ENCODE data around the gene SERTAD2.

The SERTAD2 gene, protein sequence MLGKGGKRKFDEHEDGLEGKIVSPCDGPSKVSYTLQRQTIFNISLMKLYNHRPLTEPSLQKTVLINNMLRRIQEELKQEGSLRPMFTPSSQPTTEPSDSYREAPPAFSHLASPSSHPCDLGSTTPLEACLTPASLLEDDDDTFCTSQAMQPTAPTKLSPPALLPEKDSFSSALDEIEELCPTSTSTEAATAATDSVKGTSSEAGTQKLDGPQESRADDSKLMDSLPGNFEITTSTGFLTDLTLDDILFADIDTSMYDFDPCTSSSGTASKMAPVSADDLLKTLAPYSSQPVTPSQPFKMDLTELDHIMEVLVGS

DNA sequence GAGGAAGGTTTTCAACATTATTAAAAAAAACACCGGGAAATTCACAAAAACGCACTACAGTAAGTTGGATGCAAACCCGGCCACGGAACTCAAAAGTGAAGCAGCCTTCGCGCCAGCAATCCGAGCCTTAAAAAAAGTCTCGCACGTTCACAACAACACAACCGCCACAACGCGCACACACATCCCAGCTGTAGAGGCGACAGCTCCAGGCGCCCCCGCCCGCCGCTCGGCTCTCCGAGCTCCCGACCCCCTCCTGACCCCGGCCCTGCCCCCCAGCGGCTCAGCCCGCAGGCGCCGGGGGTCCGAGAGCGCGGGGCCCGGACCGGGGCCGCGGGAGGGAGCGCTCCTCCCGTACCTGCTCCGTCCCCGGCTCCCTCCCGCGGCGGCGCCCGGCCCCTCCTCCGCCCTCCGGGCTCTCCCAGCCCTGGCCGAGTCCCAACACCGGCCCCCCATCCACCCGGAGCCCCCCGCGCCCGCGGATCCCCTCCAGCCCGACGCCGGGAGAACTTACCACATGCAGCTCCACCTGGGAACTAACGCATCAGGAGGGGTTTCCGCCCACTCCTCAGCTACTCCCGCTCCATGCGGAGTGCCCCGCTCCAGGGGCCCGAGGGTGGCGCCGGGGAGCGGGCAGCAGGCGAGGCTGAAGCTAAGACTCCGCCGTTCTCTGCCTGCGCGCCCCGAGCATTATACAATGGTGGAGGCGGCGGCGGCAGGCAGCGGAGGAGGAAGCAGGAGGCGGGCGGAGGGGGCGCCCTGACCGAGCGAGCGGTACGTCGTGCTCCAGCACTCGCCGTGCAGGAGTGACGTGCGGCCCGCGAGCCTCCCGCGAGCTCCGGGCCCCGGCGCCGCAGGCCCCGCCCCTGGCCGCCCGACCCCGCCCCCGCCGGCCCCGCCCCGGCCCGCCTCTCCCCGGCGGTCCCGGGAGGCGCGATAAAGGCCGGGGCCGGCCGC lies at the start of gene SERTAD2:
Gene SERTAD2, minus strand, starts transcription at position 805 of the 954 bp plus-strand sequence. CDS start 17,042 bp downstream, outside the sequence.
- peak; percentile 57 to 77 for DNase-seq

DNA sequence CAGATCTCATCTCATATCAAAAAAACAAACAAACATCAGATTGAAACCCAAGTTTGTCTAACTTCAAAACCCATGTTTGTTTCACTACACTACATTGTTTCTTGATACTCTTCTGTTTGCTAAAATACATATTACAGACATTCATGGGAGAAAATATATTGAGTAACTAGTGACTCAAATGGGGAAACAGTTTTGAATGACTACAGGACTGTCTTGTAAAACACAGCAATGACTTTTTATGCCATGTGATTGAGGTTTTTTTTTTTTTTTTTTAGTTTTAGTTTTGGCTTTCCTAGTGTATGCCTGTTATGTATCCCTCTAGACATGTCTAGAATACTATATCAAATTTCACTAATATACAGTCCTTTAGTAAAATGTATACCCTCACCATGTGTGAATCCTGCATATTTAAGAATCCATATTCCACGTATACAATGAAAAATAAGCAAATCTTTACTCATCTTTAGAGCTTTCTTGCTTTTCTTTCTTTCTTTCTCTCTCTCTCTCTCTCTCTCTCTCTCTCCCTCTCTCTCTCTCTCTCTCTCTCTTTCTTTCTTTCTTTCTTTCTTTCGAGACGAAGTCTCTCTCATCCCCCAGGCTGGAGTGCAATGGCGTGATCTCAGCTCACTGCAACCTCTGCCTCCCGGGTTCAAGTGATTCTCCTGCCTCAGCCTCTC lies 46.6 kb upstream of the SERTAD2 start:
- DNase-seq: no peak

DNA sequence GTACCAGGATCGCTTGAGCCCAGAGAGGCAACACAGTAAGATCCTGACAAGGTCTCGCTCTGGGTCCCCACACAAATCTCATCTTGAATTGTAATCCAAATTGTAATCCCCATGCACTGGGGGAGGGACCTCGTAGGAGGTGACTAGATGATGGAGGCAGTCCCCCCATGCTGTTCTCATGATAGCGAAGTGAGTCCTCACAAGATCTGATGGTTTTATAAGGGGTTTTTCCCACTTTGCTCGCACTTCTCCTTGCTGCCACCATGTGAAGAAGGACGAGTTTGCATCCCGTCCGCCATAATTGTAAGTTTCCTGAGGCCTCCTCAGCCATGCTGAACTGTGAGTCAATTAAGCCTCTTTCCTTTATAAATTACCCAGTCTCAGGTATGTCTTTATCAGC lies 46.0 kb upstream of the SERTAD2 start:
- no peak for DNase-seq

DNA sequence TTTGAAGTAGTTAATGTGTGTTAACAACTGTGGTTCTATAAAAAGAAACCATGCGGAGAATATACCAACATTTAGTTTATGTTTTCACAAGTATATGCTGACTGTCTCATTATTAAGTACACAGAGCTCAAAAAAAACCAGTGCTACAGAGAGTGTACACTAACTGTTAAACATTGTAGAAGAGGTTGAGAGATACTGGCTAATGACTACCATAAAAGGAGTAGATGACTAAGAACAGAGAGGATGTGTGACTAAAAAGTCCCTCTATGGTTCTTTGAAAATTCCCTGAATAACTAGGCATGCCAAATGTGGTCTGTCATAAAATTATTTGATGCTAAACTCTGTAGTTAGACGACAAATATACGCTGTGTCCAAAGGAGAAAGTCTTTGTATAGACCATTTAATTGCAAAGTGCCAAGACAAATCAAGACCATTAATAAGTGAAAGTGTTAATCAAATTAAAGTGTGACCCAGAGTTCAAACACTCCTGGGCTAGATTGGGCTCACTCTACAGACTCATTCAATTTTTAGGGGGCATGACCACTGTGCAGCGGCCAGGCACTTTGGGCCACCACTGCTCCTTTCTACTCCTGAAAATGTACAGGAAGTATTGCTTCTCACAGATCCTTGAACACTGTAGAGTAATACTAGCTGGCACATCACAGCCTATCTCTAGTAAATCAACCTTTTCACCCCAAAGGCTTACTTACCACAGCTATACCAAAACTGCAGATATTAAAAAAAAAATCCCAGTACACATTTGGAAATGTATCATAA lies 45.1 kb upstream of the SERTAD2 start:
- DNase-seq: no peak

DNA sequence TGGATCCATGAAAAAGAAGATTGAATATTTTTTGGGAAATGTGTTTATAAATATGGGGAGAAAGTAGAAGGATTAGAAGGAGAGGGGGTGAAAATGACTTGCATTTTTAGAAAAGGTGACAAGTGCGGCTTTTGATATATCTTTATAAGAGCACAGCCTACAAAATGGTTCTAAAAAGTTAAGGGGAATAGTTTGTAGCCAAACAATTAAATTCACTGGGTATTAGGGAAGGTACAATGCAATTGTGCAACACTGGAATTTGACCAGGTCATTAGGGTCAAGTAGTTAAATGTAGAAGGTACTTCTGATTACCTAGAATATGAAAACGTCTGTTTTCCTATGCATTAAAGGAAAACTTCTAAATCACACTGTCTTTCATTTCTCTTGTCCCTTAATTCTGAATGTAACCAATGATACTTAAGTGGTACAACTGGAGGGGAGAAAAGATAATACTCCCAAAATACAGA lies 44.5 kb upstream of the SERTAD2 start:
- no peak for DNase-seq

DNA sequence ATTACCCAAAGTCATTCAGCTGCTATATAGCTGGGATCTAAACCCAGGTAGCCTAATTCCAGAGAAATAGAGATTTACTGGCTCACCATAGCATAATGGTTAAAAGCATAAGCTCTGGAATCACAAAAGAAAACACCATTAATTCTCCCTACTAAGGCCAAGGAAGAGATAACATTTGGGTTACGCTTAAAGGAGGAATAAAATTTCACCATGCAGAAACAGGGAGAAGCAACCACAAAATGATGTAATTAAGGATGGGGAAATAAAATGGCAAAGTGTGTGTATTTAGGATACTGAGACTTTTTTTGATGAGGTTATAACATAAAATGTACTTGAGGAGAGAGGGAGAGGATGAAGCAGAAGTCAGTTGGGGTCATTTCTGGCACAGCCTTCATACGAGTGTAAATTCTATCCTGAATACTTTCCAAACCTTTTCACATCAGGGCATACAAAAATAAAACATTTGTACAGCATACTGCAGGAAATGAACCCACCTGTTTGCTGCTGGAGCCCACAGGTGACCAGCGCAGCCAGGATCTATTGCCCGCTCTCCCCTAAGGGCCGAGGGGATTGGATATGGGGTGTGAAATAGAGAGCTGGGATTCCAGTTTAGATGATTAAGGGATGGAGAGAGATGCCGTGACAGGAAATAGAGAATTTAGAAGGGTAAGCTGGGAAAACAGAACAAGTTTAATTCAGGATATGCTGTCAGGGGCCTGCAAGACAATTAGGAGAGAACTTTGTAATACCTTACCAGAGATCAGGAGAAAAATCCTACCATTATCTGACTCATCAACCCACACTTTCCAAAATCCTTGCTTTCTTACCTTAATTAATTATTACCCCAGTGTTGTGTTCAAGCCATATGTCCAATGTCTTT lies 43.8 kb upstream of the SERTAD2 start:
- no peak for DNase-seq

DNA sequence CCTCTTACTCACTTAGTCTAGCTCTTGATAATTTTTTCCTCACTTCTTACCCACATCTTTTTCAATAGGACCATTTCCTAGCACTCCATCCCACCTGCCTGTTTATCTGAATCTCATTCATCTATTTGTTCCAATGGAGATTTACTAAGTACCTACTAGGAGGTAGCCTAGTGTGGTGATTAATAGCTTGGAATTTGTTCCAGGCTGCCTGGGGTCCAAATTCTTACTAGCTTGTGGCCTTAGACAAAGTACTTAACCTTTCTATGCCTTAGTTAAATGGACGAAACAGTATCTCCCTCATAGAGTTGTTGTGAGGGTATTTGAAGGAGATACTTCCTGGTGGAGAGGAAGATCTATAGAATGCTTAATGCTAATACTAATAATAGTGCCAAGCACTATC lies 42.9 kb upstream of the SERTAD2 start:
- DNase-seq: no peak

DNA sequence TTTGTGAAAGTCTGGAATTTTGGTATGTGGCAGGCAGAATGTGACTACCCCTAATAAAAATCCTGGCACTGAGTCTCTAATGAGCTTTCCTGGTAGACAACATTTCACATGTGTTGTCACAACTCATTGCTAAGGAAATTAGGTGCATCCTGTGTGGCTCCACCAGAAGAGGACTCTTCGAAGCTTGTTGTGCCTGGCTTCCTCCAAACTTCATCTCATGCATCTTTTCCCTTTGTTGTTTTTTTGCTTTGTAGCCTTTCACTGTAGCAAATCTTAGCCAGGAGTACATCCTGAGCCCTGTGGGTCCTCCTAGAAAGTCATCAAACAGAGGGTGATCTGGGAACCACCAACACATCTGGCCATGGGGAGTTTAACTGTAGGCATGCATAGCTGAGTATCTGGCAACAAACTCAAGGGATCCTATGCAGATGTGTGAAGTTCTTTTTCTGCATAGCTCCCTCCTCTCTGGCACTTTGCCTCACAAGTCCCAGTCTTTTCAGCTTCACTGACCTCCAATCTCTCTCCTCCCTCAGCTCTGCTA lies 42.1 kb upstream of the SERTAD2 start:
- DNase-seq: no peak

DNA sequence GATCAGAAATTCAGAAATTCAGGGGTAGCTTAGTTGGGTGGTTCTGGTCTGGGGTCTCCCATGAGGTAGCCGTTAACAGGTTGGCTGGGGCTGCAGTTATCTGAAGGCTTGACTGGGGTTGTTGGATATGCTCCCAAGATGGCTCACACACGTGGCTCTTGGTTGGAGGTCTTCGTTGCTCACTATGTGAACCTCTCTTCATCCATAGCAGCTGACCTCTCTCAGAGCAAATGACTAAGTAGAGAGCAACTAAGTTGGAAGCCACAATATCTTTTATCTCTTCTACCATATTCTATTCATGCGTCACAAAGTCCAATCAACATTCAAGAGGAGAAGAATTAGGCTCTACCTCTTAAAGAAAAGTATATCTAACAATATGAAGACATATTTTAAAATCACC lies 38.7 kb upstream of the SERTAD2 start:
- DNase-seq: no peak

DNA sequence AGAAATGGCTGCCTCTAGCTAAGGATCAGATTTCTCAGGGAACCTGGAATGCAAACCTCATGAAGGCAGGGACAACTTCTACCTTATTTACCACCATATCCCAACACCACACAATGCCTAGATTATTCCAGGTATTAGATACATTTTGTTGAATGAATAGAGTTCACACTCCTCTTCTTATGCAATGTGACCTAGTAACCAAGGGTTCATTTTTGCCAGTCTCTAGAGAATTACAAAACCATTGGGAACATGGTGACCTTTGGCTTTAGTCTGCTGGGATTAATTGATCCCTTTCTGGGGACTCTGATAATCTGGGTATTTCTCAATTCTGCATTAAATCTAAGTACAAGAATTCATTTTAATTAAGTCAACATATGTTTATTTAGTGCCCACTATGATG lies 35.2 kb upstream of the SERTAD2 start:
- no peak for DNase-seq

DNA sequence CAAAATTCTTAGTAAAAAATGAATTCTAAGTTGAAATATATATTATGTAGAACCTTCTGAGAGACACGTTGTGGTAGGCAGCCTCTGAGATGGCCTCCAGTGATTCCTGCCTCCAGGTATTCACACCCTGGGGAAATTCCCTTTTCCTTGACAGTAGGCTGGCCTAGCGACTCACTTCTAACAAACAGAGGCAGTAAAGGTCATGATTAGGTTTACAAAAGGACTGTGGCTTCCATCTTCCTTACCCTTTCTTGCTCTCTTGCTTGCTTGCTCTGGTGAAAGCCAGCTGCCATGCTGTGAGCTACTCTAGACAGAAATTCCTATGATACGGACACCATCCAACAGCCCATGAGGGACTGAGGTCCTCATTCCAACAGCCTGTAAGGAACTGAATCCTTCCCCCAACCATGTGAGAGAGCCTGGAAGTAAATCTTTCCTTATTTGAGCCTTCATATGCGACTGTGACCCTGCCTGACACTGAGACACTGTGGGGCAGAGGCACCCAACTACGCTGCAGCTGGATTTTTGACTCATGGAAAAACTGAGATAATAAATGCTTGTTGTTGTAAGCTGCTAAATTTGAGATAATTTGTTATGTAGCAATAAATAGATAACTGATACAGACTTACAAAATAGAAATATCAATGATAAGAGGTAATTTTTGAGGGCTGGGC lies 32.7 kb upstream of the SERTAD2 start:
- DNase-seq: no peak

DNA sequence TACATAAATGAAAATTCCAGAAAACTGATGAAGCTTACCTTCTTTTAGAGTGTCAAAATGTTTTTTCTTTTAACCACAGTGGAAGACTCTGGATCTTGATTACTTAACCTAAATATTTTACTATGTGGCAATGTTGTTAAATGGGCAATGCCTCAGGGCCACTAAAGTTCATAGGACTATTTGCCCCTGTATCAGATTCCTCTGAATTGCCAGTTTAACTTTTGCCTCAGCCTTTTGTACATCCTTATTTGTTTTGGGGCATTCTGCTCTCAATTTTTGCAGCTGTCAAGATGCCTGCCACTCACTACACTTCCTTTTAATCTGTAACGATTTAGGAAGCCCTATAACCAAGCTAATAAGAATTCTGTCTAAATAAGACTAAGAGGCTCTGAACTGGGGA lies 31.7 kb upstream of the SERTAD2 start:
- no peak for DNase-seq

DNA sequence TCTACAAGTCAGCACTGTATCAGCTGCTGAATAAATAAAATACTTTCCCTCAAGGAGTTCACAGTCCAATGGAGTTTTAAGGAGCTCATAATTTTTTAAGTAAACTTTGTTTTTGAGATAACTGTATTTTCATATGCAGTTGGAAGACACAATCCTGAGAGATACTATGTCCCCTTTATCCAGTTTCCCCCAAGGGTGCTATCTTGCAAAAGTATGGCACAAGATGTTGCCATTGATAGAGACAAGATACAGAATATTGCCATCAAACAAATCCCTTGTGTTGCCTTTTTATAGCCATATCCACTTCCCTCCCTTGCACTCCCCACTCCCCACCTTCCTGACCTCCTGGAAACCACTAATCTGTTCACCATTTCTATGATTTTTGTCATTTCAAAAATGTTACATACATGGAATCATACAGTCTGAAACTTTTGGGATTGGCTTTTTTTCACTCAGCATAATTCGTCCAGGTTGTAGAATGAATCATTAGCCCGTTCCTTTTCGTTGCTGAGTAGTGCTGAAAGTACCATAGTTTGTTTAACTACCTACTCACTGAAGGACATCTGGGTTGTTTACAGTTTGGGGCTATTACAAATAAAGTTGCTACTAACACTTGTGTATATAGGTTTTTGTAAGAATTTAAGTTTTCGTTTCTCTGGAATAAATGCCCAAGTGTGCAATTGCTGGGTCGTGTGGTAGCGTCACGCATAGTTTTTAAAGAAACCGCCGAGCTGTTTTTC lies 30.2 kb upstream of the SERTAD2 start:
- DNase-seq: no peak

DNA sequence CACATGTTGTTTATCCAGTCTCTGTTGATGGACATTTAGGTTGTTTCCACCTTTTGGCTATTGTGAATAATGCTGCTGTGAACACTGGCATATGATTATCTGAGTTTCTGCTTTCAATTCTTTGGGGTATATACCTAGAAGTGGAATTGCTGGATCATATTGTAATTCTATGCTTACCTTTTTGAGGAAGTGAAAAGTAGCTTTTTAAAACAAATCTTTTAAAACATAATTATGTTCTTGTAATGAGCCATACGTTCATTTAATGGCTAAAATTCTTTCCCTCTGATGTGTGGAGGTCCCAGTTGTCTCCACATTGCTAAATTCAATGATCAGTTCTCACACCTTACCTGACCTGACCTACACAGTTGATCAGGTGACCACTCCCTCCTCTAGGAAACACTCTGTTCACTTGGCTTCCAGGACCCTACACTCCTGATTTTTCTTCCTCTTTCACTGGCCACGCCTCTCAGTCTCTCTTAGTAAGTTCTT lies 27.8 kb upstream of the SERTAD2 start:
- no peak for DNase-seq

DNA sequence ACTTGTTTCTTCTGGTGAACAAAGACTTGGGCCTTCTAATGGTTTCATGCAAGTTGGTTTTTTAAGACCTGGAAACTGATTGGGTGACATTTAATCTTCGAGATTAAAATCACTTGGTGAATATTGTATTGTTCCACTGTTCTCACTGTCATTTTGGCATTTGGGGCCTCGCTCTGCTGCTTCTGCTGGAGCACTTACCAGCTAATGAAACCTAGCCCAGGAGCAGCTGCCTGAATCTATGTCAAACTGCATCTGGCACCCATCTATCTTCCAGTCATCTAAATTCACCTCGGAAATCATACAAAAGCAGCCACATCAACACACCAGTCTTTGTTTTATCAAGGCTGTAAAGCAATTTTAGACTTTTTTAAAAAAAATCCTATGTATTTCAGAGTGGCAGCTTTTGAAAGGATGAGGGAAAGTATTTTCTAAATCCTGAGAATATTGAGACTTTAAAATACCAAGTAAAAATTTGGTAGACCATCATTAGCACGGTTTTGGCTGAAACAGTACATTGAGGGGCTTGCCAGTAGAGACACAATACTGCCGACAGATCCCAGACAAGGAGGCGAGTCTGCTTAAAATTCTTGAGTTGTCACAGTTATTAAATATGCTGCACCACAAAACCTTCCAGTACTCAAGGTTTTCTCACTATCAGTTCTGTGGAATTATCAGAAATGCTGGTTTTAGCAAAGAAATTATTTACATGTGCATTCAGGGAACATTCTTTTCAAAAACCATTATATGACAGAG lies 26.1 kb upstream of the SERTAD2 start:
- no peak for DNase-seq

DNA sequence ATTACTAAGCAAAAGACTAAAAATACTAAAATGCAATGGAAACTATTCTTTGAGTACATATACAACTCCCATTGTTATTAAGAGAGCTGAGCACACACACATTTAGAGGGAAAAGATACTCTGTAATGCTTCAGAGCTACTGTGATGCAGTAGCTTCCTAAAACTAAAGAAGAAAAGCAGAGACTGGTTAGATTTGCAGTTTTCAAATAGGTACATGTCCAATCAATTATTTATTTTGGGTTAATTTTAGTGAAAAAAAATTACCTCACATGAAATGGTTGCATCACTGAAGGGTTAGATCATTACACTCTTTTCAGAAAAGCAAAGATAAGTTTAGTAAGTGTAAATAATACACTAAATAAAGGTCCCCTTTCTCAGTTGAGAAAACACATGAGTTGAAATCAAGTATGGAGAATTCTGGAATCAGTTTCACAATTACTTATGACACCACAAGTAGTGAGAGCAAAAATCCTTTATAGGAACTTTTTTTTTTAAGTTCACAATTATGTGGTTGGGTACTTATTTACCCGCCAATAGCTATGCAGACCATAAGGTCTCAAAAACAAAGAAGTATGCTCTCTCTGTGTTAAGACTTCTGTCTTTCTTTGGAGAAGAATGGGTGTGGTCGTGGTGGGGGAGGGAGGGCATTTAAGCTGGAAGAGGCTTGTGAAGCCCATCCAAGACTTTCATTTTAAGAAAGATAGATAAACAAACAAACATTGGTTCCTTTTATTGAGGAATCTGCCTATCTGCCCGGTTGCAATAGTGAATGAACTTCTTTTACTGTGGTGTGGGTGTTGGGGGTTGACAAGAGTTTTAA lies 25.3 kb upstream of the SERTAD2 start:
- no peak for DNase-seq

DNA sequence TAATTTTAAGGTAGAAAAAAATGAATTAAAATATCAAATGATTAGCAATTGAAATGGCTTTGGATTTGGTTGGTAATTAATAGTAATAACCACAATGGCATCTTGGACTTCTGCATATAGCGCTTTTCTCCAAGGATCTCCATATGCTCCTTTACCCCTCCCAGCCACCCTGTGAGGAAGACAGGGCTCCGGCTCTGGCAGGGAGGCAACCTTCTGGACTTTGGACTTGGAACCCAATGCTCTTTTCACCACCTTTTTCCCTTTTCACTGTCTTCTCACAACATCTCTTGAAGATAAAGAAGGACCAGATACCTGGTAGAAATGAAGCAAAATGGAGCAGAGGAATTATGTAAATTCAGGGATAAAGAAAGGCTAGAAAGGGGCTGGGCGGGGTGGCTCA lies 23.8 kb upstream of the SERTAD2 start:
- DNase-seq: no peak

DNA sequence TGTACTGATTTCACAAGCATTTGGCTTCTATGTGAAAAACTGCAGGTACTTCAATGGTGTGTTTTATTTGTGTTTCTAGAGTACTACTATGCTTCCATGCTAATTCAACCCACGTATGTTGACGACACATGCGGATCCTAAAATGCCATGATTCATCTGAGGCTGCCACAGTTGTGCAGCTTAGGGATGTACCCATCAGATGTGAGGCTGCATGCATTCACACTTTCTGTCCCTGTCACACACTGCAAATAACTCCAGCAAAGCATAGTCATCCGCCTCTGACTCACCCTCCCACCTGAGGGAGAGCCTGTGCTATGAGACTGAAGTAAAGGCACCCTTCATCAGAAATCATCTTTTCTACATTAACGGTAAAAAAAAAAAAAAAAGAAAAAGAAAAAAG lies 22.1 kb upstream of the SERTAD2 start:
- DNase-seq: no peak

All from NCI-H1930 (cell line).